ENCODE results near the gene IGFL4.

DNA sequence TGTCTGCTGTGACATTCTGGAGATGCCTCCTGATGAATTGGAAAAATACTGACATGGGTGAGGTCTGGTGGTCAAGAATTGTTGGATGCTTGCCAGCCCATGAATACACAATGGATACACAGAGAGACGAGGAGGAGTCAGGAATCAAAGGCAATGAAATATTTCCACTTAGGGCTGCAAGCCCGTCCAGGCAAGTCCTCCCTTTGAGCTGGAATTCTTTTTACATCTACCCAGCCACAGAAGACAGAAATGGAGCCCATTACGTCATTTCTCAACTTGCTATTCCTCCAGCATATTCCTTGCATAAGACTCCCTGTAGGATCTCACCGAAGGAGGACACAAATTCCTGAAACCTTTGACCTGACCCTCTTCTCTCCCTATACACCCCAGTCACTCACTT is 15.7 kb upstream of the IGFL4 start:
- no peak for TF ChIP-seq EZH2 (IDR thresholded peaks at IDR 0.05; ENCODE audit: insufficient read depth, low read length)
- TF ChIP-seq, protein P1, sequence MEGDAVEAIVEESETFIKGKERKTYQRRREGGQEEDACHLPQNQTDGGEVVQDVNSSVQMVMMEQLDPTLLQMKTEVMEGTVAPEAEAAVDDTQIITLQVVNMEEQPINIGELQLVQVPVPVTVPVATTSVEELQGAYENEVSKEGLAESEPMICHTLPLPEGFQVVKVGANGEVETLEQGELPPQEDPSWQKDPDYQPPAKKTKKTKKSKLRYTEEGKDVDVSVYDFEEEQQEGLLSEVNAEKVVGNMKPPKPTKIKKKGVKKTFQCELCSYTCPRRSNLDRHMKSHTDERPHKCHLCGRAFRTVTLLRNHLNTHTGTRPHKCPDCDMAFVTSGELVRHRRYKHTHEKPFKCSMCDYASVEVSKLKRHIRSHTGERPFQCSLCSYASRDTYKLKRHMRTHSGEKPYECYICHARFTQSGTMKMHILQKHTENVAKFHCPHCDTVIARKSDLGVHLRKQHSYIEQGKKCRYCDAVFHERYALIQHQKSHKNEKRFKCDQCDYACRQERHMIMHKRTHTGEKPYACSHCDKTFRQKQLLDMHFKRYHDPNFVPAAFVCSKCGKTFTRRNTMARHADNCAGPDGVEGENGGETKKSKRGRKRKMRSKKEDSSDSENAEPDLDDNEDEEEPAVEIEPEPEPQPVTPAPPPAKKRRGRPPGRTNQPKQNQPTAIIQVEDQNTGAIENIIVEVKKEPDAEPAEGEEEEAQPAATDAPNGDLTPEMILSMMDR (IDR thresholded peaks at IDR 0.05; ENCODE audit: insufficient read depth, low read depth, low read length): no peak

All from astrocyte (in vitro differentiated cells and primary cell).